GM18520 (cell line): ENCODE results near the gene RHOJ.
"Not testable (repeated sequence)": the region's sequence is repeated elsewhere in the genome, so short reads cannot be mapped to it uniquely, and the experiment has no call there.

Source experiments
- ATAC-seq: cut with Tn5 transposase; IDR thresholded peaks from one replicate; pipeline ENCODE4 v1.9.1; 2021; ENCODE audit not compliant: unreplicated experiment

Gene RHOJ

GRCh38 chr14:63204407-63205043 is at the start of gene RHOJ:
Gene RHOJ, plus strand, starts transcription at chr14:63204443. Its CDS starts 427 bp downstream, at chr14:63204870.
- ATAC-seq, result no peak

GRCh38 chr14:63155511-63156185 is 48.6 kb upstream of the RHOJ start:
- no peak for ATAC-seq

GRCh38 chr14:63157195-63157594 is 47.0 kb upstream of the RHOJ start:
- ATAC-seq, result no peak

- ATAC-seq, result no peak
These were observed 40.9 kb upstream of the RHOJ start for GRCh38 chr14:63163306-63163705.

GRCh38 chr14:63164108-63164683 is 40.0 kb upstream of the RHOJ start:
- ATAC-seq, result no peak

GRCh38 chr14:63165267-63165666 is 39.0 kb upstream of the RHOJ start:
- not testable (repeated sequence) for ATAC-seq

GRCh38 chr14:63167044-63167443 is 37.2 kb upstream of the RHOJ start:
- no peak for ATAC-seq

- ATAC-seq, result no peak
These were observed 29.5 kb upstream of the RHOJ start for GRCh38 chr14:63174760-63175191.

- ATAC-seq, result no peak
These were observed 28.7 kb upstream of the RHOJ start for GRCh38 chr14:63175531-63175930.

- no peak for ATAC-seq
These were observed 25.3 kb upstream of the RHOJ start for GRCh38 chr14:63178912-63179311.

GRCh38 chr14:63179383-63179782 is 24.9 kb upstream of the RHOJ start:
- no peak for ATAC-seq

GRCh38 chr14:63180011-63180410 is 24.2 kb upstream of the RHOJ start:
- ATAC-seq, result no peak

- ATAC-seq, result no peak
These were observed 21.3 kb upstream of the RHOJ start for GRCh38 chr14:63182968-63183367.

- ATAC-seq, result no peak
These were observed 17.8 kb upstream of the RHOJ start for GRCh38 chr14:63186453-63186852.

- no peak for ATAC-seq
These were observed 13.0 kb upstream of the RHOJ start for GRCh38 chr14:63191211-63191610.

- ATAC-seq, result no peak
These were observed 12.2 kb upstream of the RHOJ start for GRCh38 chr14:63192085-63192484.

- no peak for ATAC-seq
These were observed 11.0 kb upstream of the RHOJ start for GRCh38 chr14:63193236-63193635.

GRCh38 chr14:63200035-63200740 is 4.1 kb upstream of the RHOJ start:
- ATAC-seq, result no peak

- ATAC-seq, result no peak
These were observed 3.5 kb upstream of the RHOJ start for GRCh38 chr14:63200767-63201166.

GRCh38 chr14:63203015-63203414 is 1.2 kb upstream of the RHOJ start:
- no peak for ATAC-seq

- ATAC-seq, result no peak
These were observed 431 bp upstream of the RHOJ start for GRCh38 chr14:63203618-63204406.
